HG03095 (cell line): Measurements from ENCODE around the gene KCNAB1.

Experiments used
- ATAC-seq: cut with Tn5 transposase; IDR thresholded peaks from one replicate; pipeline ENCODE4 v1.9.1; 2021; ENCODE audit warnings: moderate library complexity; ENCODE audit not compliant: unreplicated experiment

Gene KCNAB1

DNA sequence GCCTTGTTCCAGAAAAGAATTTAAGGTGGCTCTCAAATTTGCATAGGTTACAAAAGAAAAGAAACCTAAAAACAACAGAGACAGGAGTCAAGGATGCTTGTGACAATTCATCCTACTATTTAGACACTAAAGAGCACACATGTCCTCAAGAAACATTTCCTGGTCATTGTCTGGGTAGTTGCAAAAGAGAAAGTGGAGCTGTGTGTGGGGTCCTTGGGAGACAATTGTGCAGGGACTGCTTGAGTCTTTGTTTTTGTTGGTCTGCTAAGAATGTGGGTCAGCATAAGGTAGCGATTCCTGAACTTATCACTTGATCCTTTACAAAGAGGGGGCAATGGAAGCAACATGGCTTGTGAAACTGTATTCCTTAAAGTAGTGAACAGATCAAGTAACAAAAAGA is 185.3 kb downstream of the KCNAB1 start:
- no peak for ATAC-seq

DNA sequence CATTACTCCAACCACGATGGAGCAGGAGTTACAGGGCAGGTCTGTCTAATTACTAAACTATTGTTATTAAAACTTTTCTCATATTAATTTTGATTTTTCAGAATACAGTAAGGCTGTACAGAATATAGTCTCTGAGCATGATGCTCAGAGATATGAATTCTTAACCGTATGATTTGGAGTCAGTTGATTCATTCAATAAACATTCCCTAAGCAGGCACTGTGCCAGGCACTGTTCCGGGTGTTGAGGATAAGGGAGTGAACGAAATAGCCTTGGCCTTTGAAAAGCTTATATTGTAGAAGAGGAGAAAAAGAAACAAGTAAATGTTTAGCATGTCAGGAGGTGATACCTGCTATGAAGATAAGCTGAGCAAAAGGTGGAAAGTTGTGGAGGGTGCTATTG is 187.3 kb downstream of the KCNAB1 start:
- ATAC-seq, result no peak

DNA sequence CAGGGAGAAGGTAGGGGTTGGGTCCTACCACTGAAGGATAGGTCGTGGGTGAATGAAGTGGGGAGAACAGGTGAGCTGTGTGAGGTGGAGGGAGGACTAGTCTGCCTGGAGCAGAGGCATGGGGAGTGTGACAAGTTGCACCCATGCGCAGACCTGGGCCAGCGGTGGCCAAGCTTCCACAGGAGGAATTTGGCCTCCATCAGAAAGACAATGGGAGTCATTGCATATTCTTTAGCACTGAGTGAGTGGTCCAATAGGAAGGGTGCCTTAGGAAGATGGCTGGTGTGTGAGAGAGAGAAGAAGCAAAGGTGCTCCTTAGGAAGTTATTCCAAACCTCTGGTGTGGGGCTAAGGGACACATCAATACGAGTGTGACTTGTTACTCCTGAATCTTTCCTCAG is 191.1 kb downstream of the KCNAB1 start:
- ATAC-seq, result no peak

- ATAC-seq, result no peak
These were observed 191.6 kb downstream of the KCNAB1 start for GRCh38 chr3:156311930-156312329.

GRCh38 chr3:156316076-156316475 is 195.7 kb downstream of the KCNAB1 start:
- ATAC-seq, result no peak

- ATAC-seq, result no peak
These were observed 197.2 kb downstream of the KCNAB1 start for GRCh38 chr3:156317462-156318074.

DNA sequence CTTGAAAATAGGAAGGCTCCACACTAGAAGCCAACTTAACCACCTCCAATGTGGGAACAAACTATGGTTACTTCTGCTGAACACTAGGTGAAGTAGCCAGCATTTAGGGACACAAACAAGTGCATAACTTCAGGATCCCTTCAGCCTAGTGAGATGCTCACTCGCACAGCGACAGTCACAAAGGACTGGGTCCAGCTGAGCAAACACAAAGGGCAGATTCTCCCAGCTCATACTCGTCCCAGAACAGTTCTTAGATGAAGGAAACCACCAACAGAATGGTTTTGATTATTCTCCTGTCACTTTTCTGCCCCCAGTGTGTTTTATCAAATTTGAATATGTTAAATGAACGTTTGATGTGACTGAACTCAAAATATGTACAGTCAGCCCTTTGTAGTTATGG is 201.6 kb downstream of the KCNAB1 start:
- no peak for ATAC-seq

DNA sequence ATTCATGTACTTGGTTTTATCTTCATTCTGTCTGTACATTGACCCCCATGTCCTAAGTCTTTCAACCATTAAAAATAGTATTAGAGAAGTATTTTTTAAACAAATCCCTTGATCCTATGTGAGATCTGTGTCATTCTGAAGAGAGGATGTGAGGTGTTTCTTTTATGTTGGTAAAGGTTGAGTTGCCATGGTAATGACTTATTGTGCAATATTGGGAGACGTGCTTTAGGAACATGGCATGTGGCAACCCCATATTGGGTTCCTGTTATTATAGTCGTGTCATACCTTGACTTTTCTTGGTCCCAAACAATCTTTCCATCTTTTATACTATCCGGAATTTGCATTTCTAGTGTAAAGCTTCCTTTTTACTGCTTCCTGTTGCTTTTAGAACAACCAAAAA is 203.1 kb downstream of the KCNAB1 start:
- ATAC-seq, result no peak

DNA sequence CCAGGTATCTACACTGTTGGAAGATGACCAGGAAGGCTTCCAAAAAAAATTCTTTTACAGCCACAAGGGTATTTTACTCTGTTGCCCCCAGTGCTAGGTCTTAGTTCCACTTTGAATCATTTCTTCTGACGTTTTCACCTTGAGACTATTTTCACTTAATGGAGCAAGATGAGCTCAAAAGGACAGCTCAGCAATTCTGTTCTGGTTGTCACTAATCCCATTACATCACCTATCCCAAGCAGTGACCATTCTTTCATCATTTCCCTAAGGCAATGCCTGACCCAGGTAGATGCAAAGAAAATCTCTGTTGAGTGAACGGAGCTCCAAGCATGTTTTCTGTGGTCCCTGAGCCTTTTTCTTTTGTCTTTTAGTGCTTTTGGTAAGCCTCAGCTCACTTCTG is 210.0 kb downstream of the KCNAB1 start:
- no peak for ATAC-seq

- ATAC-seq, result no peak
These were observed 211.9 kb downstream of the KCNAB1 start for GRCh38 chr3:156332304-156332703.

DNA sequence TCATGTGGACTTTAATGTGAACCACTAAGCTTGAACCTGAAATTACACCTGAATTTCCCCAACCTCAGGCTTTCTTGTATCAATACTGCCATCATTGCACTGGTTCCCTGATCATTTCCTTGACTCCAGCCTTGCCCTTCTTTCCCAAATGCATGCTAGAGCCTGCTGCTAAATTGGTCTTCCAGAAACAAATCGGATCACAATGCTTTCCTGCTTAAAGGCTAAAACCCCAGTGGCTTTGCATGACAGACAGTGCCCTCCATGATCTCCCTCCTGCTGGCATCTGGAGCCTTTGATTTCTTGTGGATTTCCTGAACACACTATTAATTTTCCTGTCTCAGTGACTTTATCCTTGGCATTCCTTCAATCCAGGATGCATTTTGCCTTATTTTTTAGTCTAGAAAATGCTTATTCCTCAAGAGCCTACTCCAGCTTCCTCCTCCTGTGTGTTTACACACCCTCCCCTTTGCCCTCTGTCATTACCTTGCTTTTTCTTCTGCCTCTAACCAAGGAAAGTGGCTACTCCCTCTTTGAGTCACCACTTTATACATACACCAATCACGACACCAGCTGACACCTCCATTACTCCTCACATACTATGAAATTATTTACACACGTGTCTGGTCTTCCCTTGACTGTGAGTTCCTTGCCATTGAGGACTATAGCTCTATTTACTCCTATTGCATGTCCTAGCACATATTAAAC is 214.6 kb downstream of the KCNAB1 start:
- no peak for ATAC-seq

DNA sequence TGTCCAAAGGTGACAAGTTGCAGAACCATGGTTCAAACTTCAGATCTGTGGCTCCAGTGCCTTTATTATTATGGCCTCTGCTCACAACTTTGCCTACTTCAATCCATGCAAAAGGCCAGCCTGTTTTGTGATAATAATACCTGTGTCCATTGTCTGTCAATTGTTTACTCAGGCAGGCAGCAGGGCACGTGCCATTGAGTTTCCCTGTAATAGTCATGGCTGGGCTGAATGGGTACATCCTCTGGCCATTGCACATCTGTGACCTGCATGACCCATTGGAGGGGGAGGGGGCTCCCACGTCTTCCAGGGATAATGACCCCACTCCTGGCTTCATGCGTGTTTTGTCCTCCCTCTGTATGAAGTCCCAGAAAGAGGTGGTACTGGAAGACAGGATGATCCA is 219.1 kb downstream of the KCNAB1 start:
- ATAC-seq, result no peak

GRCh38 chr3:156341332-156341731 is 221.0 kb downstream of the KCNAB1 start:
- no peak for ATAC-seq

DNA sequence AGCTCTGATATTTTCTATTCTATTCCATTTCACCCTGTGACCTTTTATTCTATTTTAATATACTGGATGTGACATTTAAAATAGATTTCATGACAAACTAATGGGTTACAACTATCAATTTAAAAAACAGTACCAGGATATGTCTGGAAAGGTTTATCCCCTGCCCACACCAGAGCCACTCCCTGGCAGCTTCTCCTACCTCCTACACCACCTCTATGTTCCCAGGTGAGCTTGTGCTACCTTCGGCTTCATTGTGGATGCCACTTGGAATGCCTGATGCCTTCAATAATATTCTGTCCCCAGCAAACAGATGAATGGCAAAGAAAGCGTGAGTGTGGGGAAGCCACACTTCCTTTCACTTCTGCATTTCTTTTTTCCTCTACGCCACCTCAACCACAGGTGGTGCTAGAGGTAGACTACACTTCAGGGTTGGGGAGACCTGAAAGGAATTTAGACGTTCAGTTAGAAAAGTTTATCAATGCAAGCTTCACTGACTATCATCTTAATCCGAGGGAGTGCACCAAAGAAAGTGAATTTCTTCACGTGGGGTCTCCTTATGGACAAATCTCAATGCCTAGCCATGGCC is 221.5 kb downstream of the KCNAB1 start:
- peak; percentile 99 for ATAC-seq

DNA sequence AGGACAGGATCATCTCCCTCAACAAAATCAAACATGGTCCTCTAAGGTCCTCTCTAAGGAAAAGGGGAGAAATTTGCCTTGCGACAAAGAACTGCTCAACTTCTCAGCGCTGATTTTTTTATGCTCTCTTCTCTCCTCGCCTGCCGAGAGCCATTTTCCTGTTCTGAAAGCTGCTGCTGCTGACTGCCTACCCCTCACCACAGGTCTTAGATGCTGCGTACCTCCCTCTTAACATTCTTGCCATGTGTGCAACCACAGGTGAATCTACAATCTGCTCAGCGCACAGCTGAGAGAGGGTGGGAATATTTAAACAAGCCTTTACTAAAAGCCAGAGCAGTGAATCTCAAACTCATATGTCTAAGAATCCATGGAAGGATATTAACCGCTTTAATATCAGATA is 223.8 kb downstream of the KCNAB1 start:
- ATAC-seq, result no peak

DNA sequence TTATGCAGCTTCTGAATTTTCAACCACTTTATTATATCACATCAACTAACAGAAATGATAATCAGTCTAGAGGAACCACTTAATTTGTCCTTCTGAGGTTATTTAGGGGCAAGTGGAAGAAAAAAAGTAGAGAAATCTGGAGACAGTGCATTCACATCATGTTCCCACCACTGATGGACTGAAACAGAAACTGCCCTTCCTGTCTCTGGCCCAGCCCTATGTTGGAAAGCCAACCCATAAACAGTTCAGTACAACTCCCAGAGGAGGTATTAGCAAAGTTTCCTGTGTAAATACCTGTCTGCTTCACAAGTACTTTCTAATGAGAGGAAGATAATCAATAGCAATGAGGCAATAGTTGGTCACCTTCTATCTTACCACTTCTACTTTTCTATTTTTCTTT is 228.7 kb downstream of the KCNAB1 start:
- ATAC-seq, result no peak

DNA sequence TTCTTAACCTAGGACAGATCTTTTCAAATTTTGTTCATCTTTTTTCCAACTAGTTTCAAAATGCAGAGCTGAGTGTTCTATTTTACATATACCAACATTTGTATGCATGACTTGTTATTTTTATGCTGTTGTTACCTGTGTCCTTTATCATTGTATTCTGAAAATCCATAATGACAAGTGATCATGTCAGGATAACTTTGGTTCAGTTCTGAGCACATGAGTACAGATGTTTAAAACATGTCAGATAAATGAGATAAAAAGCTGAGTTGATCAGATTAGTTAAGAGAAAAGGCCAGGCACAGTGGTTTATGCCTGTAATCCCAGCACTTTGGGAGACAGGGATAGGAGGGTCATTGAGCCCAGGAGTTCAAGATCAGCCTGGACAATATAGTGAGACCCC is 229.6 kb downstream of the KCNAB1 start:
- no peak for ATAC-seq

DNA sequence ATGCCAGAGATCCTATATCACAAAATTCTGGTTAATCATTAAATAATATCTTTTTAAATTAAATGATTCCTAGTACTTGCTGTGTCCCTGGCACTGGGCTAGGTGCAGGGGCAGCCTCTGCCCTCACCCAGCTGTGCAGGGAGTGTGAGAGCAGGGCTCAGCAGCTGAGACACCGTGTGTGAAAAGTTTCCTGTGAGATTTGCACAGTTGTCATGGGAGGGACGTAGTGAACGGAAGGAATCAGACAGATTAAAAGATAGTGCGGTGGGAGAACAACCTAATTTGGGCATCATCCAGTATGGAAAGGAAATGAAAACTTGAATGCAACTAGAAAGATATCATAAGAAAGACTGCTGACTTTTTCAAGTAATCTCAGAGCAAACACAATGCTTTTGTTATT is 230.4 kb downstream of the KCNAB1 start:
- no peak for ATAC-seq

- ATAC-seq, result no peak
These were observed 231.4 kb downstream of the KCNAB1 start for GRCh38 chr3:156351783-156352182.

- no peak for ATAC-seq
These were observed 232.3 kb downstream of the KCNAB1 start for GRCh38 chr3:156352728-156353127.

GRCh38 chr3:156353563-156353962 is 233.2 kb downstream of the KCNAB1 start:
- no peak for ATAC-seq

DNA sequence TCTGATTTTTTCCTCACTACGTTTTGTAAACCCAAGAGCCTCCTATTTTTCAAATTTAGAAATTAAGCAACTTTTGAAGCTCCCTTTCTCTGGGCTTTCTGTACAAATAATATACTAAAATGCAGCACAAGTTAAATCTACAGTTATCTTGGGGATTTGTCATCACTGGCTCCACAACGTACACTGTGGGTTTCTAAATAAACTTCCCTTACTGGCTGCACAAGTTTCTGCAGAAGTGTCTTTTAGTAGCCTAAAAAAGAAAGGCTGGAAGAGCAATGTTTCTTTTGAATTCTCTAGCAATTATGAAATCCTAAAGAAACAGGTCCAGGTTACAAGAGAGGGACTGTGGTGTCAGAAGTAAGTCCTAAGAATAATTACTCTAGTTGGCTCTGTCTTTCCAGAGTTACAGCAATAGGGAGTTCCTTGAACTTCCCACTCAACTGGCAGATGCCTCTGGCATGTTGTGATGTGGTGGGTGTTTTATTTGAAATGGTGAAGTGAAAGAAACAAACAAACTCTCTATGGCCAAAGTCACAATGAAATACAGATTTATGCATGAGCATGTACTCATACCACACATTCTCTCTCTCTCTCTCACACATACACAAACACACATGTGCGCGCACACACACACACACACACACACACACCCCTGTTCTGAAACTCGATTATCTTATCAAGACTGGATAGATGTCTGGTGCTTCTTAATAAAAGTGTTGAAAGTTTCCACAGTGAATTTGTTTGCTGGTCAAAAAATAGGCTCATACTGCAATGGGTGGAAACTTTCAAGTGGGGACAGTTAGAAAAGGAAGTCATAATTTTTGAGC is 236.4 kb downstream of the KCNAB1 start:
- ATAC-seq, result no peak
